GM21360 (cell line): Measurements from ENCODE around the gene REPS1.
"Not testable (repeated sequence)": the region's sequence is repeated elsewhere in the genome, so short reads cannot be mapped to it uniquely, and the experiment has no call there.

Experiments used
- ATAC-seq: cut with Tn5 transposase; IDR thresholded peaks from one replicate; pipeline ENCODE4 v1.9.1; 2021; ENCODE audit warnings: mild to moderate bottlenecking, moderate library complexity; ENCODE audit not compliant: unreplicated experiment

The REPS1 gene

DNA sequence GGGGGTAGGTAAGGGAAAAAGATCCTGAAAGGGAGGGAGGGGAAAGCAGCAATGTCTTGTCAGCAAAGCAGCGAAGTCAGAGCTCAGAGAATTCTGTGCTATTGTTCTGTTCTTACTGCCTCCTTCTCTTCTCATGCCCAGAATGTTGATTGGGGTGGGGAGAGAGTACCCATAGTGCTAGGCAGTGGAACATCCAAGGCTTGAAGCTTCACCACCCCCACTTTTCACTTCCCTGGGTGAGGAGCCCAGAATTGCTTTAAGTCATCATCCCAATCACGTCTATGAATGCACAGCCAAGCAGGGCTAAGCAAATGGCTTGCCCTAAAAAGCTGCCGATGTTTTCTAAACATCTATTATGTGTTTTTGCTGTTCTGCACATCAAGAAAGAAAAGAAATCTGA lies 16.5 kb downstream of the REPS1 start:
- no peak for ATAC-seq

DNA sequence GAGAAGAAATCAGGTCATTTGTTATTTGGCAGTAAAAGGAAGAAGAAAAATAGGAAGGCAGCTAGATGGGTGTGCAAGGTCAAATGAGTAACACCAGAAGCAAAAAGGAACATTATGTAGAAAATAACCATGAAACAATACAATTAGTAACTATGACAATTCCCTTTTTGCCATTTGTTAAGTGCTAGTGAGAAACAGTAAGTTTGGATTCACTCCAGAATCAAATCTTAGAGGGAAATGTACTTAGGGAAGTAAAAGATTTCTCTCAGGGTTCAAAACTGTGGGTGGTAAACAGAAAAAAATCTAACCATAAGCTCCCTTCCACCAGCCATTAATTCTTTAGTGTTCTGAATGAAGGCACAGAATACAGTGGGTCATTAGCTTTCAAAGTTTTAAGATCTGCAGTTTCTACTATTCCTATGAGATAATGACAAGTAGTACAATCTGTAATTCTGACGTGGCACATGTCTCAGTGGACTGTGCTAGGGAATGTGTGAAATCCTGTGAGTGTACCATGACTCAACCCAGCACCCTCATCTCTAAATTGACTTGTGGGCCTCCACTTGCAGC lies 17.1 kb downstream of the REPS1 start:
- ATAC-seq = no peak

DNA sequence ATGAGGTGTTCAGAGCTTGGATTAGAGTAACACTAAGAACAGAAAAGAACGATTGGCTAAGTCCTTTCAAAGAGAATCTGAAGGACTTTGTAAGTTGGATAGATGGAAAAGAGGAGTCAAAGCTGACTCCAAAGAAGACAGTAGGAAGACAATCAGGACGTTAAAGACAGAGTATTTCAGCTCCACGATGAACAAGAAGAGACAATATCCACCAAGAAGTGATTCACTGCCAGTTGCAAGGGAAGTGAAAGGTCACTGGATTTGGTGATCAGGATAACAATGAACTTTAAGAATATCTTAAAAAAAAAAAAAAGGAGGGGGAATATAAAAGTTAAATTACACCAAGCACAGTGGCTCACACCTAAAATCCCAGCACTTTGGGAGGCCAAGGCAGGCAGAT lies 17.9 kb downstream of the REPS1 start:
- no peak for ATAC-seq

DNA sequence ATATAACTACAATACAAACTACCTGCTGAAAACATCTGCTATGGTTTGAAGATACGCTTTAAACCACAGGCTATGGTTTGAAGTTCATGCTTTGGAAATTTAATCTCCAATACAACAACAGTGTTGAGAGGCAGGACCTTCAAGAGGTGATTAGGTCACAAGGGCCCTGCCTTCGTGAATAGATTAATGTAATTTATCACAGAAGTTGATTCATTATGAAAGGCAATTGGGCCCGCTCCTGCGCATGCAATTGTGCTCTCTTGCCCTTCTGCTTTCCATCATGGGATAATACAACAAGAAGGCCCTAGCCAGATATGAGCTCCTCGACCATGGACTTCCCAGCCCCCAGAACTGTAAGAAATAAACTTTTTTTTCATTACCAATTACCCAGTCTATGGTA lies 21.2 kb downstream of the REPS1 start:
- ATAC-seq = no peak

DNA sequence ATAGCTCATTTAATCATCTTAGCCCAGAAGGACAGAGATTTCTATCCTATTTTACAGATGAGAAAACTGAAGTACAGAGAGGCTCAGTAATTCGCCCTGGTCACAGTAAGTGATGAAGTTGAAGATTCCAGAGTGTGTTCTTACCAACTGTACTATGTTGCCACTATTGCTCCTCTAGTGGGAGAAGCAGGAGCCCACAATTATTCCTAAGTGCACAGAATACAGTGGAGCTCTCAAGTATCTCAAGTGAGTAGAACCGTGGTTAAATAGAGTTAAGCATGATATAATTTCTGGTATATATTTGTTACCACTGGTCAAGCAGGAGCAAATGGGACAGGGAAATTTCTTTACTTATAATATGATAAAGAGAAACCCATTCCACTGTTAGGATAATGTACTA lies 22.1 kb downstream of the REPS1 start:
- ATAC-seq = no peak

DNA sequence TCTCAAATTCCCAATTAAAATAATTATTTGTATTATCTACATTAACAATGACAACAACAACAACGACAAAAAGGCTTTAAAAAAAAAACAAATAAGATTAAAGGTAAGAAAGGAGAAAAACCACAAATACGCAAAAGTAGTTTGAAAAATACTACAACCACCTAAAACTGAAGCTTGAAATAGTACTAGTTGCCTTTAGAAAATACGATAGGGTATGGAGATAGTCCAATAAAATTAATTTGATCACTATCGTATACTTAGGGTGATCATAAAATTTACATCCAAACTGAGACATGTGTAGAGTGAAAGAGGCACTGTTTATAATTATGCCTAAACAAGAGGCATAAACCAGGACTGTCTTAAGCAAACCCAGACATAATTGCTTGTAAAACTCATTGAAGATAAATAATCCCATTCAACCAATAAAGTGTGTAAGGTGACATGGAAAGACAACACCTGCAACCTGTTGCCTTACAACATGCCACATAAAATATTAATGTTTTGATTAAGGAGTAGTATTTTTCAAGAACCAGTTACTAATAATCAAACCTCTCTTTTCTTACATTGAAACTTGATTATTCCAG lies 22.7 kb downstream of the REPS1 start:
- ATAC-seq = no peak

DNA sequence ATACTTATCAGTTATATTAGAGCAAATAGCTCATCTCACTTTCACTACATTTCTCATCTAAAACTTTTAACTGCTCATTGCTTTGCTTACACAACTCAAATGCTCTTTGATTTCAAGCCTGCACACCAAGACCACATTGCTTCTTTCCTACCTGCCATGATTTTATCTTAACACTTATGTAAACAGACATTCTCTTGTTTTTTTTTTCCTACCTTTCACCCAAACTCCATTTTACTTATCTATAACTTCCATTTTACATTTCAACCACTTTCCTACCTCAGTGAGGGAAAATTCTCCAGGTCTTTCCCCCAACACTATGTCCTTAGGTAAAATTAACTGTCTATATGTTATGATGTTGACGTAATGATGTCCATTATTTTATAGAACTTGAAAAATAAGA lies 24.0 kb downstream of the REPS1 start:
- ATAC-seq = no peak

DNA sequence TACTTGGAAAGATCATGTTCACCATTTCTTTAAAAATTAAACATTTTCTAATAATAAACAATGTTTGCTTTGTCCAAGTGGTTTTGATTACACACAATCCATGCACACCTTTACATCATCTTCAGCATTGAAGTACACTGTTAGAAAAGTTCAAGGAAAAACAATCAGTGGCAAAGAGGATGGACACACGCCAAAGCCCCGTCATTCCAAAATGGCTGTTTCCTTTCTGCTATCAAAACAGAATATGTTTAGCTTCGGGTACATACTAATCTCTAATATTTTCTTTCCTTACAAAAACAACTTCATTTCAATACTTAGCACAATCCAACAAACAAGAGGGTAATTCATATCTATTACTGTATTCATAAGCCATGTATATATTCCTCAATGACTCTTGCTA lies 24.5 kb downstream of the REPS1 start:
- ATAC-seq = no peak

DNA sequence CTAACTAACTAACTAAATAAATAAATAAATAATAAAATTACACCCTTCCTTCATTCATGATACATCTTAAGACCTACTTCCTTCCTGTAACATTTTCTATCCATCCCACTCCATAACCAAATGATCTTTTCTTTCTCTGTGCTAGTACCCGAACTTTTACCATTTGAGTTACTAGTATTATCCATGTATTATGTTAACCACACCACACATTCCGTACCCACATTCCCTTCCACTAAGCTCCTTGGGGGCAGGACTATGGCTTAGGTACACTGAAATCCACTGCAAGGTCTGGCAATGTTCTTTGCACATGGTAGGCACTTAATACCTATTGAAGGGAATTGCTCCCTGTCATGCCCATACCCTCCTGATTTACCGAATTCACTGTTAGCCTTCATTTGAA lies 24.9 kb downstream of the REPS1 start:
- ATAC-seq = no peak

DNA sequence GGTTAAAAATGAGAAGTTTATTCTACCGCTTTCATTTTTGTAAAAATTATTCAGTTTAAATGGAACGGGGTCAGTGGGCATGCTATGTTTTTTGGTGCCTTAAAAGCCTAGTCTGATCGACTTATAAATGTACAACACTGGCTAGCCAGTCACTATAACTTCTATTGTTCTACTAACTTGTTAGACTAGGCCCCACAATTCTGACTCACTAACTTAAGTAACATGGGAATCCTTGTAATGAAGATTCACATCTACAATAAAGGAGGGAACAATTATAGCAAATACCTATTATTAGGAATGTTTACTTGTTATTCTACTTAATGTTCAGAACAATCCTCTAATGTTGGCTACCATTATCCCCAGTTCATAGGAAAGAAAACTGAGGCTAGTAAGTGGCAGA lies 28.5 kb downstream of the REPS1 start:
- no peak for ATAC-seq

DNA sequence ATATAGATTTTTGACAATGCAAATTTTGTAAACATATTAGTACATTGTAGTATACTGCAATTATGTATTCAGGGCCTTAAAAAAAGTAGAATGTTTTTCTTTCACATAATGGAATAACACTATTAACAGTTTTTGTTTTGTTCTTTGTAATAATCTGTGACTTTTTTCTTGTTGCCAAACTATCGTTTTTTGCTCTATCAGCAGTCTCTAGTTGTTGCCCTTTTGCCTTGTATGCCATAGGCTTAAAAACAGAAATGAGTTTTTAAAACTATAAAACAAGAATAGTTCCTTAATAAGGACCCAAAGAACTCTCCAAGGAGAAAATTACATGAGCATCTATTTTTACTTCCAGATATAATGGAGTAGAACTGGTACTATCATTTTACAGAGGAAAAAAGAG lies 29.5 kb downstream of the REPS1 start:
- no peak for ATAC-seq

DNA sequence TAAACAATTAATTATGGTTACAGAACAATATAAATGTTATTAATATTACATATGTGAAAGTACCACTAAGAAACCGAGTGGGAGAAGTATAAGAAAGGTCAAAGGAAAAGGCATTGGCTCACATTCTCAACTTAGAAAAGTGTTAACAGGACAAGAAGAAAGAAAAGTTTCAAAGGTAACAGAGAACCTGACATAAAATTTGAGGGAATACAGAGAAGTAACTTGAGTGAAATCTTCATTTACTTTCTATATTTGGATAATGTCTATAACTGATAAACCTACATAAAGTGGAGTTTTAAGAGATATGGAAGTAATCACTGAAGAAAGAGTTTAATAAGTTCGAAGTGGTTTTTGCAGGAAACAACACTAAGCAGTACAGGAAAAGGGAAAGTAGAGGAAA lies 30.1 kb downstream of the REPS1 start:
- no peak for ATAC-seq

DNA sequence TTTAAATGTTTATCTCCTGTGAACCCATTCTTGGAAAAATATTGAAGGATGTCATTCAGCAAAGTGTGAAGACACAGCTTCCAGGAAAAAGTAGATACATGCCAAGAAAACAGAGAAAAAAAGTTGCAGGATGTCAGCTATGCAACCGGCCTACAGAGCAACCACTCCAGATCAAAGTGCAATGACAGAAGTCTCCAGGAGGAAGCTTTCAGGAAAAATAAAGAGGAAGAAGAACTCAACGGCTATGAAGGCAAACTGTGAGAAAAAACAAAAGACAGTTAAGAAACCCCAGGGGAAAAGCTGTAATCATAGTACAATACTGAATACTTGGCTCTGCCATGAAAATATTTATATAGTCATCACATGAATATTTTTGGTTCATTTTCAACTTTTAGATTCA lies 30.6 kb downstream of the REPS1 start:
- no peak for ATAC-seq

DNA sequence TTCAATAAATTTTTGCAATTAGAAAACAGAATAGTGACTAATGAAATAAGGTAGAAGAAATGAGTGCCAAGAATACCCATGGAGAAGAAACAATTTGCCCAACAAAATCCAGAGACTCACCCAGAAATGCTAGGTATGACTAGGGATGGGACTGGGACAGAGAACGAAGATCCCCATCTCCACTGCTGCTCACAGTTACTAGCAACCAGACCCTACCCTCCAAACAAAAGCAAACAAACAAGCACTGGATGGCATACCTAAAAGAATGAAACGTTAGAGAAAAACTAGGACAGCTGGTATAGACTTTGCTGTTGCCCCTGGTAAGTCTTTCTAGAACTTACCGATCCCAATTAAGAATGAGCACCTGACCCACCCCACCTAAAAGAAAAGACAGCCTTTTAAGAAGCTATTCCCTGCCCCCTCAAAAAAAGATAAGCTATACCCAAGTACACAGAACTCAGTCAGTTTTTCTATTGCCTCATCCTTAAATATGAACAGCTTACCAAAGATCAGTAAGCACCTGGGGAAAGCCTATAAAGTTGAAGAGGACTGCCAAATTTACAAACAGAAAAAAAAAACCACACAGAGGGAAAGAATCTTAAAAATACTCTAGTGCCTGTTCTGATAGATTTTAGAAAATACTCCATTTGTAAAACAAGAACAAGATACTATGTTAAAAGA lies 31.7 kb downstream of the REPS1 start:
- ATAC-seq = no peak

DNA sequence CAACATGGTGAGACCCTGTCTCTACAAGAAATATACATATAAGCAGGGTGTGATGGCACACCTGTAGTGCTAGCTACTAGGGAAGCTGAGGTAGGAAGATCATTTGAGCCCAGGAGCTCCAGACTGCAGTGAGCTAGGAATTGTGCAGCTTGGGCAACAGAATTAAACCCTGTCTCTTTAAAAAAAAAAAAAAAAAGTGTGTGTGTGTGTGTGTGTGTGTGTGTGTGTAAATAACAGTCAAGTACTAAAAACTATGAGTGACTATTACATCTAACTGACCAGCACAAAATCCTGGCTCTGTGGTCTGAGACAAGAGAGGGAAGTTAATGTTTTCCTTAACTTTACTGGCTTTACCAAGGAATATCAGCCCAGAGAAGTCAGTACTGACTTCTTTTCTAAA lies 32.8 kb downstream of the REPS1 start:
- no peak for ATAC-seq

DNA sequence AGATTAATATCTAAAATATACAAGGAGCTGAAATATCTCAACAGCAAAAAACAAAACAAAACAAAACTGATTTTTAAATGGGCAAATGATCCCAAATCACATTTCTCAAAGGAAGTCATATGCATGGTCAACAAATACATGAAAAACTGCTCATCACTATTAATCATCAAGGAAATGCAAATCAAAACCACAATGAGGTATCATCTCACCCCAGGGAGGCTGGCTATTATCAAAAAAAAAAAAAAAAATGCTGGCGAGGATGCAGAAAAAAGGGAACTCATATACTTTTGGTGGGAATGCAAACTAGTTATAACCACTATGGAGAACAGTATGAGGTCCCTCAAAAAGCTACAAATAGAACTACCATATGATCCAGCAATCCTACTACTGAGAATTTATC lies 34.6 kb downstream of the REPS1 start:
- ATAC-seq = no peak

DNA sequence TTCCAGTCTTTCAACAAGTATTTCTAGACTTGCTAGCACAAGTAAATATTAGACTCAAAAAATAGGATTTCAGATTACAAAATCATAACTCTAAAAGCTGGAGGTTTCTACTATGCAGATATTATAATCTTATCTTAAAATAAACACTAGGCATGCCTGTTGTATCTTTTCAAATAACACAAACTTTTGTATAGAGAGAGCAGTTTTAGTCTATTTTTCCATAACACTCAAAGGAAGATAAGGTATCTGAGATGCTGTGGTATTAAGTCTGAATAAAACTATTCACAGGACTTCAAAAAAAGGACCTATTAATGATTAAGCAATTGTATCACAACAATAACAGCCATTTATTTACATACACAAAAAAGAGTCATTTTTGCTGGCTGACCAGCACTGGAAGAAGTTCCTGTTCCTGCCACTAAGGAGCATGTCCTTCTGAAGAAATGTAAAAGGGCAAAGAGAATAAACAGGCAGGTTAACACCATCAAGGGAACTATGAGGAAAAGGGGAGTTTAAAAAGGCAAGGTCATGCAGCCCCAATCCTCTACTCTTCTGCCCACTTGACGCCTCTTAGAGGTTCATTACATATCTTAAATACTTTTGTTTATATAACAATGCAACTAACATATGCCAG lies 39.4 kb downstream of the REPS1 start:
- ATAC-seq = no peak

DNA sequence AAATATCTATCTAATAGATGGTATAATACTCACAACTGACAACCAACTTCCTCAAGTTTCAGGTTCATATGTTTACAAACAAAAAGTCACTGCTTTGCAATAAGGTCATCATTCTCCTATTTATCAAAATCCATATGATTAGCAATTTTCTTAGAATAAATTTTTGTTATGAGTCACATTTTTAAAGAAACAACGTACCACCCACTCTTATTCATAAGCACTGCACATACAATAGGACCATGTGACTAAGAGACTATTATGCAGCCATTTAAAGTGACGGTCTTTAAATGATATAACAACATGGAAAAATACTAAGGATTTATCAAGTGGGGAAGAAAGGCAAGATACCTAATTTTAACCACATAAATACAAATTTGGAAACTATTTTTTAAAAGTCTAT lies 40.0 kb downstream of the REPS1 start:
- no peak for ATAC-seq

DNA sequence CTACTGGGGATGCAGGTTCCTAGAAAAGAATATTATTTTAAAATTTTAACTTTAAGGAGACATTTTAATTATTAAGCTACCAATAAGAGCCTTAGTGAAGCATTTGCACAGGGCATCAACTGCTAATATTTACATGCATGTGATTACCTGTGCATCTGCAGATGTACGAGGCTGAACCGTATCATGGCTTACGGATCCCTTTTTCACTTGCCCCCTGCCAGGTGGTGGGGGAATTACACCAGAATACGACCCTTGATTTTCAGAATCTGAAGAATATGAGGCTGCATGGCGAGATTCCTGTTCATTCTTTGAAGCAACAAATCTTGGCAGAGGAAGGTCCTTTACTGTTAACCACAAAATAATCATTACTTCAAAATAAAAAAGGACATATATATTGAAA lies 42.7 kb downstream of the REPS1 start:
- ATAC-seq = no peak

DNA sequence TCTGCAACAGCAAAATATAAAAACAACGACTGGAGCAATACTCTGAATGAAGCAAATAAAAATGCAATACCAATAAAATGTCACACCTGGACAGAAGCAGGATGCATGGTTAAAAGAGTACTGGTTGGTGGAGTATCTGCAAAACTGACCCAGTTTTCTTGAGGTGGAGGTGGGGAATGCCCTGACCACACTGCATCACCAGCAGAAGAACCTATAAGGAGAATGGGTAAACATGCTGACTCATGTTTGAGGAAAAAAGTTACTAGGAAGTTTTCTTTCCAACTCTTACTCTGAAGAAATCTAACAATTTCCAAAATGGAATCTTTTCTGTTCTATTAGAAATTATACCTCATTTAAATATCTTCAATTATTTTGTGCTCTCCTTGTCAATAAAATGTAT lies 43.6 kb downstream of the REPS1 start:
- ATAC-seq = no peak

DNA sequence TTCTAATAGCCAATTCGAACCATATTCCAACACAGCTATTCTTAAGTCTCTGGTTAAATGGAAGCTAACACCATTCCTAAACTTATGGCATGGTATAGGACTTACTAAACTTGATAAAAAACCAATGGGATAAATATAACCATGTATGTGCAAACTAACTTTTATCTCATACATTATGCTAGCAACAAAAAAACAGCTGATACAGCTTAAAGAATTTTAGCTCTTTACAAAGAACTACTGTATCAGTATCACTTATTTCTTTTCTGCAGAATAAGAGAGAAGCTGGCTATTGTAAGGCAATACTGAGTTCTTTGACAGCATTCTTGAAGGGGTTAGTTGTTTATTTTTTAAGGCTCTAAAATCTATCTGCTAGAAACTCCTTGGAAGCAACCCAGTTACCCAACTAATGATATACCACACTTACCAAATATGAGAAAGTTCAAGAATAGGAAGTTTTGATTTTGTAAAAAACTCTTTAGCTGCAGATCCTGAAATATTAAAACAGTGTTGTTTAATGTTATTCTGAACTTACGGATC lies 44.9 kb downstream of the REPS1 start:
- no peak for ATAC-seq

DNA sequence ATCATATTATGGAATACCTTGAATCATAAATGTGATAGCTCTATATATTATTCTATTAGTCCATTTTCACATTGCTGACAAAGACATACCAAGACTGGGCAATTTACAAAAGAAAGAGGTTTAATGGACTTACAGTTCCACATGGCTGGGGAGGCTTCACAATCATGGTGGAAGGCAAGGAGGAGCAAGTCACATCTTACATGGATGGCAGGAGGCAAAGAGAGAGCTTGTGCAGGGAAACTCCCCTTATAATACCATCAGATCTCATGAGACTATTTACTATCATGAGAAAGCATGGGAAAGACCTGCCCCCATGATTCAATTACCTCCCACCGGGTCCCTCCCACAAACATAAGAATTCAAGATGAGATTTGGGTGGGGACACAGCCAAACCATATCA lies 51.2 kb downstream of the REPS1 start:
- ATAC-seq = not testable (repeated sequence)
